Measurements from ENCODE around the gene LIPF.

DNA sequence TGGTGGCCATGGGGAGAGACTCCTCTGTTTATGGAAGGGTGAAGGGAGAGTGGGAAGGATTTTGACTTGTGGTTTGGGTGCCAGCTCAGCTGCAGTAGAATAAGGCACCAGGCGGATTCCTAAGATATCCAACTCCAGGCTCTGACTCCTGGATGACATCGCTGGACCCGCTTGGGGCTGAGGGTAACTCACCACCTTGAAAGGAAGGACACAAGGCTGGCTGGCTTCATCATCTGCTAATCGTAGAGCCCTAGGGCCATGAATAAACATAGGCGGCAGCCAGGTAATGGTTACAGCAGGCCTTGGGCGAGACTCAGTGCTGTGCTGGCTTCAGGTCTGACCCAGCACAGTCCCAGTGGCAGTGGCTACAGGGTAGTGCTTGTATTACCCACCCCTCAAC, 25.1 kb downstream of the LIPF start:
- no peak for TF ChIP-seq EZH2phosphoT487 (IDR thresholded peaks at IDR 0.05; ENCODE audit: borderline replicate concordance)
- TF ChIP-seq, protein P1, sequence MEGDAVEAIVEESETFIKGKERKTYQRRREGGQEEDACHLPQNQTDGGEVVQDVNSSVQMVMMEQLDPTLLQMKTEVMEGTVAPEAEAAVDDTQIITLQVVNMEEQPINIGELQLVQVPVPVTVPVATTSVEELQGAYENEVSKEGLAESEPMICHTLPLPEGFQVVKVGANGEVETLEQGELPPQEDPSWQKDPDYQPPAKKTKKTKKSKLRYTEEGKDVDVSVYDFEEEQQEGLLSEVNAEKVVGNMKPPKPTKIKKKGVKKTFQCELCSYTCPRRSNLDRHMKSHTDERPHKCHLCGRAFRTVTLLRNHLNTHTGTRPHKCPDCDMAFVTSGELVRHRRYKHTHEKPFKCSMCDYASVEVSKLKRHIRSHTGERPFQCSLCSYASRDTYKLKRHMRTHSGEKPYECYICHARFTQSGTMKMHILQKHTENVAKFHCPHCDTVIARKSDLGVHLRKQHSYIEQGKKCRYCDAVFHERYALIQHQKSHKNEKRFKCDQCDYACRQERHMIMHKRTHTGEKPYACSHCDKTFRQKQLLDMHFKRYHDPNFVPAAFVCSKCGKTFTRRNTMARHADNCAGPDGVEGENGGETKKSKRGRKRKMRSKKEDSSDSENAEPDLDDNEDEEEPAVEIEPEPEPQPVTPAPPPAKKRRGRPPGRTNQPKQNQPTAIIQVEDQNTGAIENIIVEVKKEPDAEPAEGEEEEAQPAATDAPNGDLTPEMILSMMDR (IDR thresholded peaks at IDR 0.05 in 2 of 3, conservative IDR thresholded peaks at IDR 0.05 in 1 of 3; ENCODE audit: borderline replicate concordance in 1 of 3, insufficient read depth in 1 of 3, low read depth in 2 of 3, low read length in 2 of 3) = no peak
- TF ChIP-seq YY1 (IDR thresholded peaks at IDR 0.05; ENCODE audit: extremely low read depth, insufficient replicate concordance, low read depth, low read length) = no peak
- TF ChIP-seq POLR2AphosphoS5 (IDR thresholded peaks at IDR 0.05; ENCODE audit: low read depth, low read length) = no peak
- TF ChIP-seq, protein P2, sequence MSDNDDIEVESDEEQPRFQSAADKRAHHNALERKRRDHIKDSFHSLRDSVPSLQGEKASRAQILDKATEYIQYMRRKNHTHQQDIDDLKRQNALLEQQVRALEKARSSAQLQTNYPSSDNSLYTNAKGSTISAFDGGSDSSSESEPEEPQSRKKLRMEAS (IDR thresholded peaks at IDR 0.05) = no peak
- TF ChIP-seq RAD21 (IDR thresholded peaks at IDR 0.05; ENCODE audit: low read depth) = no peak

Measured in HCT116 (cell line).